Cardiac septum (tissue), 1 donor: Measurements from ENCODE around the gene ZBTB1. TPM values are rescaled to one million over a fixed set of nuclear protein-coding genes. Genes with fewer than 3 reads are reported as not detected.

Source experiments
- DNase-seq: peaks from one replicate; pipeline ENCODE4 v3.0.0-alpha.2; 2020; ENCODE audit warnings: low spot score
- intact Hi-C: fragments of 100-400 bp; cut with DNase I; formaldehyde crosslinking; loops from one replicate; pipeline ENCODE4 v1.14.0; 2022
- total RNA-seq: library from RNA; stranded (reverse); fragmentation: NEBNext Ultra II Directional; extraction: Animal tissue kit (Norgen Biotek cat#: 25700); gene quantifications from one replicate; pipeline ENCODE4 v1.2.1, GENCODE V29; 2021
- donor health status: DM: no; HTN: no; CAD: no.

ZBTB1 gene
- total RNA-seq, 1 donor from 2014 or later: 25.4 TPM

DNA sequence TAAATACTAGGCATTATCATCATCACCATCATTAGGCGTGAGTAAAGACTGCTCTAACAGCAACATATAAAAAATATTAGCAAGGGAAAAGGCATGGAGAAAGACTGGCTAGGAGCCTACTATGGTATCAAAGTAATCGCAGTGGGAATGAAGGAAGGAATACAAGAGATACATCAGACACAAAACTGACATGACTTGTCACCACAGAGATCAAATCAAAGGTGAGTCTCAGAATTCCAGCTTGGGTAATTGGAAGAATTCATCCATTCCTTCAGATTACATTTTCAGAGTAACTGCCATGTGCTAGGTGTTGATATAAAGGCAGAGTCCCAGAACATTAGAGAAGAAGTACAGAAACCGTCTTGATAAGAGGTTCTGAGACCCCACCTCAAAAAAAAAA is 11.1 kb upstream of the ZBTB1 start:
- no peak for DNase-seq
- intact Hi-C loops: no loop called here

DNA sequence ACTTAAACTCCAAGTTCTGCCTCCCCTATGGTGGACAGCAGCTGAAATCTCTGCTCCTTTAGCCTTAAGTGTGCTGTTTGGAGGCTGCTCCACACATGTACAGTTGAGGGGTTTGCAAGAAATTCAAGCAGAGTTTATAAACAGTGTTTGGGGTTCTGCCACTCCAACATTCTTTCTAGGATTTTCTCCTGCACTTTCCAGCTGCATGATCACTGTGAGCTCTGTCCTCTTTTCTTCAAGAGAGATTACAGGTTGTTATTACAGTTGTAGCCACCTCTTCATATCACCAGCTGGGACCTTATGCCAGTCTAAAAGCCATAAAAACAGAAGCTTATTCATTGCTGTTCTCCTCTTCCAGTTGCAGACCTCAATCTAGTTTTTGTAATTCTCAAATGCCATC is 9.3 kb upstream of the ZBTB1 start:
- DNase-seq: no peak
- intact Hi-C loops: no loop called here

DNA sequence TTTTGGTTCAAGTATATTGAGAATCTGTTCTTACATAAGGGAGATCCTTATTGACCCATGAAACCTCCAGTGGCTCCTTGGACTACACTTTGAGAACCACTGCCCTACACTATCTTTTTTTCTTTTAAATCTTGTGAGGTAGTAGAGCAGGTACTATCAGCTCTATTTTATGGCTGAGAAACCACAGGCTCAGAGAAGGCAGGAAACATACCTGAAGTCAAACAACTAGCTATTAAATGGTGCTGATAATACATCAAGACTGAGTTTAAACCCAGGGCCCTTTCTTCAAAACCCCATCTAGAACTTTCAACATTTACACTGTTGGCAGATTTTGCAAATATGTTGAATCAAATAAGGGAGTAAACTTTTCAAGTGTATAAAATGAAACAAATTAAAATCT is 7.8 kb upstream of the ZBTB1 start:
- DNase-seq: no peak
- intact Hi-C loops: no loop called here

DNA sequence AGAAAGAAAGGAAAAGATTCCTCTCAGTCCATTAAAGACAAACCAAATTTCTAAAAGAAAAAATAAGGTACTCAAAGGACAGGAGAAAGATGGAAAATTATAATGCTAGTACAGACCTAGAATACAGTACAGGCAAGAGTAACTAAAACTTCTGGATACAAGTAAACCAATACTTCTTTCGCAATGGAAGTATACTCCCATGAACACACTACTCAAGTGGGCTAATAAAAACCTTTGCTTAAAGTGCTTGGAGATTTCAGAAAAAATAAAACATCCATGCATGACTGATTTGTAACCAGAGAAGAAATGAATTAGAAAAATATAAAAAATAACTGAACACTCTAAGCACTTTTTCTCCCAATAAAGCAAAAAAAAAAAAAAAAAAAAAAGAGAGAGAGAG is 4.5 kb upstream of the ZBTB1 start:
- intact Hi-C loops: loop anchor here (5.0 kb wide), 1 partner anchor 58 kb away; no protein-coding TSS in a partner anchor
- DNase-seq: no peak

DNA sequence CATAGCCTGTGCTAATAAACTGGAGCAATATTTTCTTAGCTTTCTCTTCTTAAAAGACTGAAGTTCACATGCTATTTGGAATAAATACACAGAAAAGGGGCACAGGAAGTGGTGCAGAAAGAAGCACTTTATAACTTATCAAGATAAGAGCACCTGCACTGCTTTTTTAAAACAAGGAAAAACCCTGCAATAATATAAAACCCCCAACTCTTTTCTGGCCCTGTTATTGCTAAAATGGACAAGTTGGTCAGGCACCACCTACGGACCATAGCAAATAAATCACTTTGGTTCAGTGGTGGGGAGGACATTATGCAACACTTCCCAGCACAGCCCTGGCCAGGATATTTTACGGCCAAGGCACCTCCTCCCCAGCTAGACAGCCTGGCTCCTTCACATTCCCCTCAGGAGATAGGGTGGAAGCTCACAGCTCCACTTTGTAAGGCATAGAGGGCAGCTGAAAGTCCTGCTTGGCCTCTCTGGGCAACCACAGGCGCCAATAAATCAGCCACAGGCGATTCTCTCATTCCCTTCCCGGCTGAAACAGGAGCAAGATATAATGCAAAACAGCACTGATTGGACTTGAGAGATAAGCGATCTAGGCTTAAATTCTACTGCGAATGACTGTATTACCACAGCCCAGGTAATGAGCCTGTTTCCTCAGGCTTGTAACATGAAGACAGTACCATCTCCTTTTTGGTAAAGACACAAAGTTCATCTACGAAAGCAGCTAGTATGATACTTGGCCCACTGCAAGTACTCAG is 3.0 kb upstream of the ZBTB1 start:
- DNase-seq: no peak
- intact Hi-C loops: loop anchor here (5.0 kb wide), 1 partner anchor 59 kb away; no protein-coding TSS in a partner anchor

DNA sequence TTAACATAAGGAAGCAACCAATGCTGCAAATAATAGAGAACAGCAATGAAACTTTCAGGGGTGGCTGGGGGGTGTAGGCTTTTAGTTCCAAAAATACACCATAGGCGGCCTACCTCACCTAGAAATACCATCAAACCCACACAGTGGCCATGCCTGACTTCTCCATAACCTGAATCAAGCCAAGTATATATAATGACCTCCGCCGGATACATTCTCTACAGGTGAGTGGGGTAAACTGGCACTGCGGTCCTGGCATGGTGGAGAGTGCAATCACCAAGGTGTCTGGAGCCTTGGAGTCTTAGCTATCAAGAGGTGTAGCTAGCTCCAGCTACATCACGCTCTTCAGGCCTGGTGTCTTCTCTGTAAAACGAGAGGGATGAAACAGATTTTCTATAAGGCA is 2.1 kb upstream of the ZBTB1 start:
- intact Hi-C loops: loop anchor here (5.0 kb wide), 1 partner anchor 60 kb away; no protein-coding TSS in a partner anchor
- no peak for DNase-seq

DNA sequence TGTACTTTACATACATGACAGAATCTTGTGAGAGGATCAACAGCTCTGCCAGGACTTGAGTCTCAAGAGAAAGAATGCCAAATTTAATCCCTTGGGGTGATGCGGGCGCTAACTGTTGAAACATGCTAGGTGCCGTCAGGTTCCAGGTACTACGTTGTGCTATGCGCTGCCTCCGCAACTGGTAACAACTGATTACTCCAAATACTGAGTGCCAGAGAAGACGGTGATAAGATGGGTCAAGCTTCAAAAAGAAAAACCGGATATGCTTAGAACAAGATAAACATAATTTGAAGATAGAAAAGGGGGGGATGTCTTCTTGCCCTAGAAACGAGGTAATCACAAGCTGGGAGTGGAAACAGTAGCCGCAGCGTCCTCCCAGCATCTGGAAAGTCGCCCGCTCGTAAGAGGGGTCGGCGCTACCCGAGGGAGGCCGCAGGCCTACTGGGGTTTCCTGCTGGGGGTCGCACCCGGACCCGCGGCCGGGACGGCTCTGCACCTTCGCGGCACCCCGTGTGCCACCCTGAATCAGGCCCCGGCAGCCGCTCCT is 1.6 kb upstream of the ZBTB1 start:
- intact Hi-C loops: loop anchor here (5.0 kb wide), 1 partner anchor 61 kb away; no protein-coding TSS in a partner anchor
- DNase-seq: no peak

DNA sequence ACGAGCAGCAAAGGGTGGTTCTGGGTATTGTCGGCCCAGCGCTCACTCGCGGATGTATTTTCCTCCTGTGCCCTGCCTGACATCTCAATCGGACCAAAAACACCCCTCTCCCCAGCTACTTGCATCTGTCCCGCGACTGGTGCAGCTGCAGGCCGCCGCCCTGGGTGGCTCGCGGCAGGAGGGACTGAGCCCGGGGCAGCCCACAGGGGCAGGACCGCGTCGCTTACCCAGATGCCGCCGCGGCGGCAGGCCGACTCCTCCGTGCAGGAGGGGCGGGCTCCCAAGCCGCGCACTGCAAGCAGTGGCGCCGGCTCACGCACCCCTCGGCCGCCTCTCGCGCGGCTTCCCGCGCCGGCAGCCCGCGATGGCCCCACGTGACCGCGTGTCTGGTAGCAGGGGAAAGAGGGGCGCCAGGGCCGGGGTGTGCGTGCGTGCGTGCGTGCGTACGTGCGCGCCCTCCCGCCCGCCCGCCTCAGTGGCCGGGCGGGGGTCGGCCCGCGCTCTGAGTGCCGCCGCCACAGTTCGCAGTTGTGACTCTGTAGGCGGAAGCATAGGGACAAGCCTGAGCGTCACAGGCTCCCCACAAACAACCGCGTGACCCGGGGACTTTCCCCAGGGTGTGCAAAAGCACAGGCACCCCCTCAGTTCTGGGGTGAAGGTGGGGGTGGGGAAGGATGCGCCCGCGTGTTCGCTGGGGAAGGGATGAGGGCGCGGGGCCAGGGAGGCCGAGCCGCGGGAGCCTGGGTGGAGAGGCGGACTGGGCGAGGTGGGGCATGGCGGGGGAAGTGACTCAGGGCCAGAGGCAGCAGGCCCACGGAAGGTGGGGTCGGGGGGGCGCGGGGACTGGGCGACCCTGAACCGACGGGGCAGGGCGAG is 898 bp upstream of the ZBTB1 start, which contains the start of gene ZBTB25:
TSS of gene ZBTB25 (minus strand) at position 405 of the 876 bp plus-strand sequence. CDS start 13,305 bp downstream, outside the sequence.
- DNase-seq: peak; percentile 91
- intact Hi-C loops: loop anchor here (5.0 kb wide), 1 partner anchor 61 kb away; no protein-coding TSS in a partner anchor

DNA sequence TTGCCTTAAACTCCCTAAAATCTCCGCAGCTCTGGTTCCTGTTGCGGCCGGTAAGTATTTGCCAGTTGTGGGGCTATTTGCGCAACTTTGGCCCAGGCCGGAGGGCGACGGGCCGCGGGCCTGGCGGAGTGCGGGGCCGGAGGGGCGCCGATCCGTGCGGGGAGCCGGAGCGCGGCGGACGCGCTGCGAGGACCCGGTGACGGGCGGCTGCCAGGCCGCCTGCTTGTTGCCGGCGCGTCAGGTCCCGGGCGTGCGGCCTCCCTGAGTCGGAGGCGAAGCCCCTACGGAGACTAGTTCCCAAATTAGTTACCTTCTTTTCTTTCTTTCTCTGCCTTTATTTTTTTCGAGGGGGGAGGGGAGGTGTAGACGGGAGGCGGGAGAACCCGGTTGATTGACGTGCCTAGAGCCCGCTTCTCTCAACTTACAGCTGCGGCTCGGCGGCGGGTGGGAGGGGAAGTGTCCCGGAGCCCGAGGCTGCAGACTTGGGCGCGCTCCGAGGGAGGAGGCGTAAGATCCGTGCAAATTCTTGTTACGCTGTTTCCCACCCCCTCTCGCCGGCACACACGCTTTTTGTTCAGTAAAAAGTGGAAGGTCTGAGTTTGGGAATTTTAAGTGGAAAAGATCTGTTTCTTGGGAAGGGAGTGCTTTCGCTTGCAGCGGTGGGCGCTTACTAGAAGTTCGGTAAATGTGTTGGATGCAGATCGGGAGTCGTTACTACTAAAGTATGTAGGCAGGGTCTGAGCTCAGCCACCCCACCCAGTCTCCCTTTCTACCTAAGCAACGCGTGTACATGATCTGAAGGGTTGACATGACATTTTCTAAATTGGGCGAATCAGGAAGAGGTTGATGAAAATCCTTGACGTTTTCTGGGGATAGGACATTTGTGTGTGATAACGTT is 576 bp downstream of the ZBTB1 start:
- intact Hi-C loops: loop anchor here (5.0 kb wide), 1 partner anchor 63 kb away; no protein-coding TSS in a partner anchor
- DNase-seq: peak; percentile 94

DNA sequence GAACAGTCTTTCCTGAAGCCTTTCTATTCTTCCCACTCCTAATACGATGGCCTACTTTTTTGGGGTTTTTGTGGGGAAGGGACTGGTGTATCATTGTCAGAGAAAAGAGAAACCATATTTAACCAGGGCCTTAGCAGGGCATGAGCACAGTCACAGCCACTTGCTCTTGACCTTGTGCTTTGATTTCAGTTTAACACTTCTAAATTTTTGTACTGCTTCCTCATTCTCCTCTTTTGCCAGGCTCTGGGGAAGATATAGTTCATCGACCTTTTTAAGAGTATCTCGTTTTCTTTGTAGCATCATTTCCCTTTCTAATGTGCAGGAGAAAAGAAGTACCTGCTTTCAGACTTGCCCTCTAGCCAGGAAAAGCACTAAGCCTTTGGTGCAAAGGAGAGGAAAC is 2.2 kb downstream of the ZBTB1 start:
- intact Hi-C loops: no loop called here
- no peak for DNase-seq

DNA sequence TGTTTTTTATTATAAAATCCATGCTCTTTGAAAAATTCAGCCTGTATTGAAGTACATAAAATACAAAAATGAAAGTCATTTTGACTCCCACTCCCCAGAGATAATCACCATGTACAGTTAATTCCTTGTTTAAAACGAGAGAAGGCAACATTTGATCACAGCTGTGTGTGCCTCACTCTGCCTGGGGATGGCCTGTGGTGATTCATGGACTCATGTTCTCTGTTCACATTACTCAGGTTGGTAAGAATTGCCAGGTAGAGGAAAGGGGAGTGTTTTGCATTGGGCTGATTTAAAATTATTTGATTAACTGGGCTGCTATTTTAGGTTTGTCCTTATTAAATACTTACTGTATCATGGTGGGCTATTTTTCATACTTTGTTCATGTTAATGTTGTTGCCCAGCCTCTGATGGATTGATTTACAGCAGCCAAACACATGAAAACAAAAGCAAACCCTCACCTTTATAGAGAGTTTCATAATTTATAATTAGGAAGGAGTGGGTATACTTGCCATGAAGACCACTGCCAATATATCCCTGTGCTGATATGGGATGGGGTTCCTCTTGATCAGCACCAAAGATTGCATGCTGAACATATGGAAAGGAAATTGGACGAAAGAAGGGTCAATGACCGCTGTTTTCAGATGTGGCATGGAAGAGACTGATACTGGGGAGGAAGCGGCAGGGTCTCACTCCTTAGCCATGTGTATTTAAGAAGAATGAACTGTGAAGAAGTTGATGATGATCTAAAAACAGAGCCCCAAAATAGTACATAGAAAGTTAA is 3.0 kb downstream of the ZBTB1 start:
- intact Hi-C loops: no loop called here
- no peak for DNase-seq

DNA sequence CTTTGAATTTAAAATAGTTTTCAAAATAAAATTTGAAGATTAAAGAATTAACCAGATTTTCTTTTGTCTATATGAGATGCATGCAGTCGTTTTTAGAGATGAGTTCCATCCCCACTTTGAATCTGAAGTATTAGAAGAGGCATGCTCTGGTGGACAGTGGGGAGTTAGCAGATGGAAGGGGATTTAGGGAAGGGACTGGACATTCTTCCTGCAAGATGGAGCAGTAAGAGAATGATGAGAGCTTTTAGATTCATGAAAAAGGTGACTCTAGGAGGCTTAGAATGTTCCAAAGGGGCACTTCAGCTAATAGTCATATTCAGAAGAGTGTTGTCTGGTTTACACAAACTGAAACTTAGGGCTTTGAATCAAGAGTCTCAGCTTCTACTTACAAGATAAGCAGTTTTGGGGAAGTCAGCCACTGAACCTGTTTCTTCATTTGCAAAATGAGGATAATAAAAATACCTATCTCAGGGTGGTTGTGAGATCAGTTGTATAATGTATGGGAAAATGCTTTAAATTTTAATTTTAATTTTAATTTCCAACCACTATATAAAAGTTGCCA is 3.7 kb downstream of the ZBTB1 start:
- intact Hi-C loops: no loop called here
- no peak for DNase-seq

DNA sequence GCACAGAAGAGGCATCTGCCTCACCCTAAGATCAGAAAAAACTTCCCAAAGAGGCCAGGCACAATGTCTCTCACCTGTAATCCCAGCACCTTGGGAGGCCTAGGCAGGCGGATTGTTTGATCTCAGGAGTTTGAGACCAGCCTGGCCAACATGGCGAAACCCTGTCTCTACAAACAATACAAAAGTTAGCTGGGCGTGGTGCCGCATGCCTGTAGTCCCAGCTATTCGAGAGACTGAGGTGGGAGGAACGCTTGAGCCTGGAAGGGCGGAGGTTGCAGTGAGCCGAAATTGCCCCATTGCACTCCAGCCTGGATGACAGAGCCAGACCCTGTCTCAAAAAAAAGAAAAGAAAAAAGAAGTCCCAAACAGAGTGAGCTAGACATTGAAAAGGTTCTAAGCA is 4.5 kb downstream of the ZBTB1 start:
- intact Hi-C loops: no loop called here
- DNase-seq: no peak

DNA sequence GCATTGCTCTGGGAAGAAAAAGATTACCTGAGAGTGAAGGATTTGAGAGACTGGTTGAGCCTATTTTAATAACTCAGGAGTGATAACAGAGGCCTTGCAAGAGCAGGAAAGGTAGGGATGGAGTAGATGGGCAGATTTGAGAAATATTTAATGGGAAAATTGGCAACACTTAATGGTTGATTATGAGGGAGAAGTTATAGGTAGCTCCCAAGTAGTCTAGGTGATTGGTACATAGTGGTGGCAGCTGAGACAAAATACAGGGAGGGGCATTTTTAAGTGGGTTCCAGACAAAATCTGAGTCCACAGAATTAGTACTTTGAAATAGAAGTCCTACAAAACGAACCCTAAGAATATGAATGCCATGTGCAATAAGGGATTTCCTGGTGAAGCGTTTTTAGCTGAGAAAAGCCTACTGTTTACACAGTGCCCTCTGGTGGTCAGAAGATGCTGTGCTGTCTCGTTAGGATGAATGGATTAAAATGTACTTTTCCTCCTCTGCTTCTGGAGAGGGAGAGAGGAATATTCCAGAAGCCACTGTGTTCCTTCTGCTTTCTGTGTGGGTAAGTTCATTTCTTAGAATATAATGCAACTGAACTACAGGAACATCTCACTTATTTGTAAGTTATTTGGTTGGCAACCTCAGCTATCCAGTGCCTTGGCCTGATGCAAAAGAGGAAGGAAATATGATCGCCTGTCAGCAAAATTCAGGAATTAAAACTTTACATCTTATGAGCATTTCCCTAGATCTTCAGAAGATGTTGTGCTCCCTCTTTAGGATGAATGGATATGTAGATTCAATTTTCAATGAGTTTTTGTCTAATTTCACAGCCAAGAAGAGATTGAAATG is 6.5 kb downstream of the ZBTB1 start:
- DNase-seq: no peak
- intact Hi-C loops: no loop called here

DNA sequence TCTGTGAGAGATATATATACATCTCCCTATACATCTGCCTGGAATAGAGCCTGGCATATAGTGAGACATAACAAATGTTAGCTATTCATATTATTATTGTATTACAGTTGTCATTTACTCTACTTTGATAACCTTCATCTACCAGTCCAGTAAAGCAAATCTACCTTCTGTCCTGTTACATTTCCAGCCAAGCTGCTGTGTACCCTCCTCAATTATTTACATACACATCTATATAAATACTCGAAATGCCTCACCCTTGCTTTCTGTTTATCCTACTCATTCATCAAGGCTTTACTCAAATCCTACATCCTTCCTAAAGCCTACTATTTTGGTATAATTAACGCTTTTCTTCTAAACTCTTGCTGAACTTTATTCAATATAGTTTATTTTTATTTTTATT is 8.7 kb downstream of the ZBTB1 start:
- intact Hi-C loops: no loop called here

DNA sequence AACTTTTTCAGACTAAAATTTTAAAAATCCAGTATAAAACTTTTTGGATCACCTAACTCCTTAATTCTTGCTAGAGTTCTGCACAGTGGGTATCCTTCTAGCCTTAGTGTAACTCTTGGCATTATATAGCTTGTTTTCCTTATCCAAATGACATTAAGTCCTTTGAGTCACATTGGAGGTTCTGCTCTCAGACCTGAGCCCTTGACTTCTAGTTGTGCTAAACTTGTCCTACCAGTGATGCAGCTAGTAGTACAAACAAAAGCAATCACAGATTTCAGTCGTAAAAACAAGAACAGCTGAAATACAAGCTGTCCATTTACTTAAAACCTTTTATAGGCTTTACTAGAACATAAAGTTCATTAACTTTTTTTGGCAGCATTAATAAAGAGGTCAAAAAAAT is 10.5 kb downstream of the ZBTB1 start:
- no peak for DNase-seq
- intact Hi-C loops: no loop called here

More for the DNA sequence above, 8.7 kb downstream of the ZBTB1 start:
- DNase-seq: no peak

DNA sequence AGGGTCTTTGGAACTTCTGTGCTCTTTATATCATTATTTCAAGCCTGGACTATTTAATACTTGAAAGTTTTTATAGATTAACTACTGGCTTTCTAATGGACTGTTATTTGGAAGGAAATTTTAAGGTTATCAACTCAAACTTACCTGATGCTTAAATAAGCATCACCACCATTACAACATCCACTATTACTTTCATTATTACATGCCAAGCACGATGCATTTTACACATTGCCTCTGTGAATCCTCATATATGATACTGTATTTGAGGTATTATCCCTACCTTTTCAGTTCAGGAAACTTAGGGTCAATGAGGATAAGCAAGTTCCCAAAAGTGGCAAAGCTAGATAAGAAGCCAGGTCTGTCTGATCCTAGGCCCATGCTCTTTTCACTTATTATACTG is 12.4 kb downstream of the ZBTB1 start:
- intact Hi-C loops: no loop called here
- no peak for DNase-seq
